Peyer's patch (tissue), 4 donors: ENCODE data around the gene CDKN1A. TPM values are rescaled to one million over a fixed set of nuclear protein-coding genes. Genes with fewer than 3 reads are reported as not detected.
A peak's percentile ranks its signal among the peaks of the same experiment; 100 is the strongest.

Experiments
- DNase-seq, 3 donors: peaks; one replicate each; pipeline ENCODE4 v3.0.0-alpha.2; 2017 to 2019
- H3K27ac ChIP-seq, 4 donors: fragments of 200-600 bp; sonication (generic); one replicate each; pipeline ENCODE4 v1.5.1; 2016 to 2019
- H3K27me3 ChIP-seq, 2 donors: fragments of 200-600 bp; sonication (generic); one replicate each; pipeline ENCODE4 v1.5.1; 2019
- H3K36me3 ChIP-seq, 3 donors: fragments of 200-600 bp; sonication (generic); one replicate each; pipeline ENCODE4 v1.5.1; 2016 to 2019
- H3K4me1 ChIP-seq, 4 donors: fragments of 200-600 bp; sonication (generic); one replicate each; pipeline ENCODE4 v1.5.1; 2016 to 2019
- H3K4me3 ChIP-seq, 4 donors: fragments of 200-600 bp; sonication (generic); 1 replicate in 3 of 4; 2 replicates in 1 of 4; pipeline ENCODE4 v1.5.1; 2016 to 2019; ENCODE audit warnings: mild to moderate bottlenecking in 1 of 4
- H3K9me3 ChIP-seq, 4 donors: fragments of 200-600 bp; sonication (generic); one replicate each; pipeline ENCODE4 v1.5.1; 2016 to 2019; ENCODE audit warnings: mild to moderate bottlenecking in 1 of 4
- CTCF ChIP-seq, 6 experiments: fragments of 450-650 bp in 4 of 6; fragments of 200-600 bp in 2 of 6; sonication (generic) in 1 of 6; IDR thresholded peaks; one replicate each; pipeline ENCODE4 v1.5.1; 2017 to 2019; ENCODE audit warnings: antibody characterized with exemption in 6 of 6, mild to moderate bottlenecking in 3 of 6, moderate library complexity in 1 of 6
- POLR2A ChIP-seq, 2 donors: fragments of 450-650 bp; IDR thresholded peaks; one replicate each; pipeline ENCODE4 v1.5.1; 2017; ENCODE audit warnings: antibody characterized with exemption in 2 of 2, mild to moderate bottlenecking in 2 of 2, moderate library complexity in 2 of 2
- total RNA-seq, 4 donors: library from RNA; depleted of rRNA; stranded (reverse); fragments of >200 nt; gene quantifications; one replicate each; pipeline ENCODE4 v1.1.0, GENCODE V29; 2016

Gene CDKN1A
- total RNA-seq, 4 donors from 2014 or later: 70.1 to 556 (median 358) TPM

- no peaks in the 10 kb centered on the region for H3K27me3 ChIP-seq
- no peak within 1 kb of the TSS for H3K4me3 ChIP-seq
- peaks cover 0 to 8% (median 2%) of the 10 kb centered on the region in 4 donors for H3K4me1 ChIP-seq
- H3K9me3 ChIP-seq: no peaks in the 10 kb centered on the region
- no peak for TF ChIP-seq POLR2A (IDR thresholded peaks at IDR 0.05)
- H3K36me3 ChIP-seq: no peaks in the 10 kb centered on the region
- H3K27ac ChIP-seq: peak within 1 kb of the TSS in 1 of 4 donors; percentile 20
- DNase-seq: peak in 1 of 3 donors; percentile 46
Observed at GRCh38 chr6:36697481-36697903, 19.0 kb downstream of the CDKN1A start, which contains the start of gene RAB44. RAB44 (plus strand) TSS chr6:36697826; CDS start chr6:36704236, 6,410 bp downstream.

- TF ChIP-seq CTCF (IDR thresholded peaks at IDR 0.05) (no peak), POLR2A (IDR thresholded peaks at IDR 0.05) (no peak)
- Histone ChIP-seq H3K27ac (no peak overlapping the region), H3K9me3 (no peaks in the 10 kb centered on the region), H3K27me3 (no peaks in the 10 kb centered on the region), H3K4me1 (peaks cover 0 to 4% (median 0%) of the 10 kb centered on the region in 4 donors), H3K4me3 (no peak overlapping the region), H3K36me3 (no peaks in the 10 kb centered on the region)
- DNase-seq: peak in 1 of 3 donors; percentile 39
Observed at GRCh38 chr6:36698196-36698595, 19.7 kb downstream of the CDKN1A start.

GRCh38 chr6:36698871-36699271 lies 20.4 kb downstream of the CDKN1A start:
- DNase-seq: peak in 1 of 3 donors; percentile 42
- TF ChIP-seq POLR2A (IDR thresholded peaks at IDR 0.05) (no peak), CTCF (IDR thresholded peaks at IDR 0.05) (no peak)
- peak overlapping the region in 2 of 4 donors; percentile 13 to 20 for H3K27ac ChIP-seq

GRCh38 chr6:36699348-36699747 lies 20.8 kb downstream of the CDKN1A start:
- Histone ChIP-seq H3K36me3 (no peaks in the 10 kb centered on the region), H3K4me1 (peaks cover 0 to 4% (median 0%) of the 10 kb centered on the region in 4 donors), H3K4me3 (no peak overlapping the region), H3K9me3 (no peaks in the 10 kb centered on the region), H3K27me3 (no peaks in the 10 kb centered on the region), H3K27ac (peak overlapping the region in 2 of 4 donors; percentile 13 to 20)
- TF ChIP-seq CTCF (IDR thresholded peaks at IDR 0.05) (no peak), POLR2A (IDR thresholded peaks at IDR 0.05) (no peak)
- DNase-seq: peak in 2 of 3 donors; percentile 57 to 69

More at GRCh38 chr6:36698871-36699271, 20.4 kb downstream of the CDKN1A start:
- Histone ChIP-seq H3K4me1 (peaks cover 0 to 4% (median 0%) of the 10 kb centered on the region in 4 donors), H3K27me3 (no peaks in the 10 kb centered on the region), H3K9me3 (no peaks in the 10 kb centered on the region), H3K4me3 (no peak overlapping the region), H3K36me3 (no peaks in the 10 kb centered on the region)

GRCh38 chr6:36700071-36700812 lies 21.7 kb downstream of the CDKN1A start:
- Histone ChIP-seq H3K27ac (no peak overlapping the region), H3K9me3 (no peaks in the 10 kb centered on the region), H3K4me1 (peaks cover 0 to 4% (median 0%) of the 10 kb centered on the region in 4 donors), H3K27me3 (no peaks in the 10 kb centered on the region), H3K4me3 (no peak overlapping the region), H3K36me3 (no peaks in the 10 kb centered on the region)
- no peak for TF ChIP-seq CTCF (IDR thresholded peaks at IDR 0.05)
- peak in 1 of 3 donors; percentile 19 for DNase-seq

GRCh38 chr6:36700831-36701230 lies 22.3 kb downstream of the CDKN1A start:
- Histone ChIP-seq H3K9me3 (no peaks in the 10 kb centered on the region), H3K4me1 (peaks cover 0 to 4% (median 0%) of the 10 kb centered on the region in 4 donors), H3K36me3 (no peaks in the 10 kb centered on the region), H3K4me3 (no peak overlapping the region), H3K27me3 (no peaks in the 10 kb centered on the region), H3K27ac (no peak overlapping the region)
- DNase-seq: peak in 1 of 3 donors; percentile 32
- TF ChIP-seq POLR2A (IDR thresholded peaks at IDR 0.05) (no peak), CTCF (IDR thresholded peaks at IDR 0.05) (no peak)
